Right kidney (tissue), 1 donor: Measurements from ENCODE around the gene HOXD9.

Experiments used
- DNase-seq: peaks from one replicate; pipeline ENCODE4 v3.0.0-alpha.2; 2016

Gene HOXD9

GRCh38 chr2:176085120-176085788, 37.3 kb upstream of the HOXD9 start:
- DNase-seq, result peak; percentile 71

GRCh38 chr2:176085861-176086771, 36.4 kb upstream of the HOXD9 start:
- DNase-seq, result peak; percentile 70

- DNase-seq, result no peak
Observed at GRCh38 chr2:176087330-176088047, 35.0 kb upstream of the HOXD9 start.

GRCh38 chr2:176088048-176088936, 34.2 kb upstream of the HOXD9 start:
- DNase-seq, result peak; percentile 89

- peak; percentile 26 for DNase-seq
Observed at GRCh38 chr2:176088937-176089842, 33.3 kb upstream of the HOXD9 start.

- peak; percentile 24 for DNase-seq
Observed at GRCh38 chr2:176089843-176090395, 32.6 kb upstream of the HOXD9 start.

GRCh38 chr2:176090862-176091261, 31.7 kb upstream of the HOXD9 start:
- no peak for DNase-seq

GRCh38 chr2:176091329-176092258, 30.9 kb upstream of the HOXD9 start:
- DNase-seq, result peak; percentile 68

GRCh38 chr2:176092270-176093144, 30.0 kb upstream of the HOXD9 start, which contains the start of gene HOXD13:
Gene HOXD13 (plus strand): TSS chr2:176092721. CDS start chr2:176092891, 170 bp downstream.
- peak; percentile 87 for DNase-seq

GRCh38 chr2:176093145-176093897, 29.2 kb upstream of the HOXD9 start:
- no peak for DNase-seq

GRCh38 chr2:176093898-176094249, 28.6 kb upstream of the HOXD9 start:
- no peak for DNase-seq

- no peak for DNase-seq
Observed at GRCh38 chr2:176094349-176094748, 28.2 kb upstream of the HOXD9 start.

GRCh38 chr2:176095421-176095820, 27.1 kb upstream of the HOXD9 start:
- no peak for DNase-seq

GRCh38 chr2:176096243-176096985, 26.1 kb upstream of the HOXD9 start:
- DNase-seq, result peak; percentile 80

- peak; percentile 87 for DNase-seq
Observed at GRCh38 chr2:176096986-176097819, 25.3 kb upstream of the HOXD9 start.
